Suprapubic skin (tissue), 4 donors: ENCODE results near the gene GRIN2A.

Experiments used
- POLR2A ChIP-seq, 2 donors: fragments of 450-650 bp; IDR thresholded peaks; one replicate each; pipeline ENCODE4 v1.6.1; 2017; ENCODE audit warnings: antibody characterized with exemption in 2 of 2, mild to moderate bottlenecking in 2 of 2, moderate library complexity in 2 of 2
- POLR2AphosphoS5 ChIP-seq, 3 donors: sonication (generic); formaldehyde crosslinking; IDR thresholded peaks; one replicate each; pipeline ENCODE4 v1.6.1; 2017; ENCODE audit warnings: antibody characterized with exemption in 3 of 3
- TF ChIP-seq, protein P1 (sequence below), 2 donors: fragments of 200-600 bp in 1 of 2; fragments of 450-650 bp in 1 of 2; sonication (generic) in 1 of 2; IDR thresholded peaks; one replicate each; pipeline ENCODE4 v1.5.1; 2016 to 2019; ENCODE audit warnings: antibody characterized with exemption in 2 of 2, mild to moderate bottlenecking in 1 of 2, moderate library complexity in 1 of 2

DNA sequence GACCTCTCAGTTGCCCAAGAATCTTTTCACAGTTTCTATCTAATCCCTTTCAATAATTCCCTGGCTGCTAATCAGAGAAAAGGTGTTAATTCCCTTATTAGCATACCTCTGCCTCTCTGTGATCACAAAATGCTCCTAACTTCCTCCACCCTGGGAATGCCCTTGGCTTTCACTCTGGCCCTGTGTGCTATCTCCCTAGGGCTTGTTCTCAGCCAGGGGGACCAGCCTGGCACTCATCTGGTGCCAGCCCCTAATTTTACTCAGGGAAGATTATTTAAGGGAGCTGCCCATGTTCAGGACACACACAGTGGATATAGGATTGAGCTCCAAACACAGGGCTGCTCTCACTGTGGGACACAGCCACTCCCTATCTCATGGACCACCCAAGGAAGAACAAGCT is 225.2 kb downstream of the GRIN2A start:
- TF ChIP-seq POLR2AphosphoS5 (IDR thresholded peaks at IDR 0.05) (no peak), POLR2A (IDR thresholded peaks at IDR 0.05) (no peak)
- TF ChIP-seq, protein P1, sequence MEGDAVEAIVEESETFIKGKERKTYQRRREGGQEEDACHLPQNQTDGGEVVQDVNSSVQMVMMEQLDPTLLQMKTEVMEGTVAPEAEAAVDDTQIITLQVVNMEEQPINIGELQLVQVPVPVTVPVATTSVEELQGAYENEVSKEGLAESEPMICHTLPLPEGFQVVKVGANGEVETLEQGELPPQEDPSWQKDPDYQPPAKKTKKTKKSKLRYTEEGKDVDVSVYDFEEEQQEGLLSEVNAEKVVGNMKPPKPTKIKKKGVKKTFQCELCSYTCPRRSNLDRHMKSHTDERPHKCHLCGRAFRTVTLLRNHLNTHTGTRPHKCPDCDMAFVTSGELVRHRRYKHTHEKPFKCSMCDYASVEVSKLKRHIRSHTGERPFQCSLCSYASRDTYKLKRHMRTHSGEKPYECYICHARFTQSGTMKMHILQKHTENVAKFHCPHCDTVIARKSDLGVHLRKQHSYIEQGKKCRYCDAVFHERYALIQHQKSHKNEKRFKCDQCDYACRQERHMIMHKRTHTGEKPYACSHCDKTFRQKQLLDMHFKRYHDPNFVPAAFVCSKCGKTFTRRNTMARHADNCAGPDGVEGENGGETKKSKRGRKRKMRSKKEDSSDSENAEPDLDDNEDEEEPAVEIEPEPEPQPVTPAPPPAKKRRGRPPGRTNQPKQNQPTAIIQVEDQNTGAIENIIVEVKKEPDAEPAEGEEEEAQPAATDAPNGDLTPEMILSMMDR (IDR thresholded peaks at IDR 0.05) = no peak
